GM23338 (cell line): ENCODE results near the gene PUM2. TPM values are rescaled to one million over a fixed set of nuclear protein-coding genes. Genes with fewer than 3 reads are reported as not detected.

Source experiments
- ATAC-seq: fragments of 200-7000 bp; cut with Tn5 transposase; 3 replicates; pipeline ENCODE4 v1.9.1; 2020
- DNase-seq: peaks from one replicate; pipeline ENCODE4 v3.0.0-alpha.2; 2015; ENCODE audit warnings: low spot score
- H2AFZ ChIP-seq: fragments of 200-600 bp; sonication (generic); 2 replicates; pipeline ENCODE4 v1.8.0; 2016; ENCODE audit warnings: antibody characterized with exemption, mild to moderate bottlenecking, moderate library complexity
- H3F3A ChIP-seq: fragments of 200-600 bp; sonication (generic); replicated peaks from 2 replicates; pipeline ENCODE4 v1.8.0; 2017; ENCODE audit warnings: antibody characterized with exemption, mixed run types, low read depth
- H3K27ac ChIP-seq: fragments of 200-600 bp; sonication (generic); 2 replicates; pipeline ENCODE4 v1.6.1; 2016; ENCODE audit warnings: low read depth
- H3K27me3 ChIP-seq: fragments of 200-600 bp; sonication (generic); 2 replicates; pipeline ENCODE4 v1.8.0; 2016; ENCODE audit warnings: mild to moderate bottlenecking, mixed run types, moderate library complexity; ENCODE audit not compliant: insufficient read depth
- H3K36me3 ChIP-seq: fragments of 200-600 bp; sonication (generic); 2 replicates; pipeline ENCODE4 v1.8.0; 2016; ENCODE audit warnings: mild to moderate bottlenecking; ENCODE audit not compliant: insufficient read depth
- H3K4me1 ChIP-seq: fragments of 200-600 bp; sonication (generic); 2 replicates; pipeline ENCODE4 v1.8.0; 2016; ENCODE audit warnings: mild to moderate bottlenecking, moderate library complexity; ENCODE audit not compliant: insufficient read depth
- H3K4me2 ChIP-seq: fragments of 200-600 bp; sonication (generic); 2 replicates; pipeline ENCODE4 v1.7.1; 2017; ENCODE audit warnings: mixed run types
- H3K4me3 ChIP-seq: fragments of 200-600 bp; sonication (generic); 2 replicates; pipeline ENCODE4 v1.6.1; 2016; ENCODE audit warnings: mixed run types
- H3K79me2 ChIP-seq: fragments of 200-600 bp; sonication (generic); replicated peaks from 2 replicates; pipeline ENCODE4 v1.8.0; 2017; ENCODE audit warnings: mild to moderate bottlenecking; ENCODE audit not compliant: insufficient read depth
- H3K9me2 ChIP-seq: fragments of 200-600 bp; sonication (generic); 2 replicates; pipeline ENCODE4 v1.8.0; 2017; ENCODE audit not compliant: insufficient read depth
- H4K20me1 ChIP-seq: fragments of 200-600 bp; sonication (generic); replicated peaks from 2 replicates; pipeline ENCODE4 v1.8.0; 2017; ENCODE audit warnings: mild to moderate bottlenecking; ENCODE audit not compliant: insufficient read depth
- H3K27ac Mint-ChIP-seq: 2 replicates; pipeline ENCODE4 v1.8.0; 2020; ENCODE audit warnings: inconsistent platforms, mild to moderate bottlenecking, moderate library complexity, mixed read lengths
- H3K27me3 Mint-ChIP-seq: 3 replicates; pipeline ENCODE4 v1.8.0; 2022; ENCODE audit warnings: low read depth, mild to moderate bottlenecking, moderate library complexity, mixed read lengths, inconsistent platforms; ENCODE audit not compliant: insufficient read depth, poor library complexity
- H3K36me3 Mint-ChIP-seq: 3 replicates; pipeline ENCODE4 v1.8.0; 2021; ENCODE audit warnings: low read depth, mild to moderate bottlenecking, inconsistent platforms, moderate library complexity, mixed read lengths
- H3K4me1 Mint-ChIP-seq: 3 replicates; pipeline ENCODE4 v1.8.0; 2020; ENCODE audit warnings: mild to moderate bottlenecking, inconsistent platforms, mixed read lengths
- H3K4me3 Mint-ChIP-seq: 3 replicates; pipeline ENCODE4 v1.8.0; 2021; ENCODE audit warnings: moderate library complexity, mild to moderate bottlenecking, inconsistent platforms, mixed read lengths
- H3K9me3 Mint-ChIP-seq: 3 replicates; pipeline ENCODE4 v1.8.0; 2020; ENCODE audit warnings: moderate library complexity, mild to moderate bottlenecking, inconsistent platforms, mixed read lengths
- CREB1 ChIP-seq: fragments of 250-450 bp; sonication (Bioruptor Pico); IDR thresholded peaks from 2 replicates; pipeline ENCODE4 v1.5.0; 2020; ENCODE audit warnings: low read depth, mild to moderate bottlenecking, moderate library complexity
- EZH2 ChIP-seq: fragments of 200-600 bp; sonication (generic); IDR thresholded peaks from one replicate; pipeline ENCODE4 v1.8.0; 2017; ENCODE audit warnings: antibody characterized with exemption, mild to moderate bottlenecking, low read depth; ENCODE audit not compliant: unreplicated experiment
- EZH2phosphoT487 ChIP-seq: fragments of 200-600 bp; sonication (generic); IDR thresholded peaks from one replicate; pipeline ENCODE4 v1.8.1; 2018; ENCODE audit warnings: antibody characterized with exemption; ENCODE audit not compliant: unreplicated experiment
- JUNB ChIP-seq: IDR thresholded peaks from one replicate; pipeline ENCODE4 v1.6.1; 2016; ENCODE audit warnings: antibody characterized with exemption; ENCODE audit not compliant: unreplicated experiment
- NANOG ChIP-seq: IDR thresholded peaks from 2 replicates; pipeline ENCODE4 v1.6.1; 2016; ENCODE audit warnings: antibody characterized with exemption, borderline replicate concordance
- POLR2AphosphoS5 ChIP-seq: IDR thresholded peaks from 2 replicates; pipeline ENCODE4 v1.6.1; 2016; ENCODE audit warnings: antibody characterized with exemption, low read depth
- STAT1 ChIP-seq: IDR thresholded peaks from one replicate; pipeline ENCODE4 v1.6.1; 2016; ENCODE audit warnings: antibody characterized with exemption; ENCODE audit not compliant: unreplicated experiment
- ZNF114 ChIP-seq: fragments of 250-450 bp; sonication (Bioruptor Pico); IDR thresholded peaks from 2 replicates; pipeline ENCODE4 v1.5.0; 2020; ENCODE audit warnings: mild to moderate bottlenecking, moderate library complexity
- ZNF331 ChIP-seq: fragments of 250-450 bp; sonication (Bioruptor Pico); IDR thresholded peaks from 2 replicates; pipeline ENCODE4 v1.5.0; 2020; ENCODE audit warnings: low read depth, mild to moderate bottlenecking, moderate library complexity
- polyA plus RNA-seq: library from polyadenylated mRNA; unstranded; fragments of >200 nt; fragmentation: Nextera tagmentation; extraction: Ambion mirVana; gene quantifications from 2 replicates; pipeline ENCODE4 v1.2.1, GENCODE V29; 2016
- total RNA-seq: library from RNA; depleted of rRNA; stranded (reverse); fragments of >200 nt; shearing (Covaris generic); gene quantifications from 2 replicates; pipeline ENCODE4 v1.2.3, GENCODE V29; 2014
- TF ChIP-seq, protein P1 (sequence below), 2 experiments: fragments of 200-600 bp in 1 of 2; sonication (generic) in 1 of 2; conservative IDR thresholded peaks; 2 replicates each; pipeline versions ENCODE4 v1.5.1 to v1.6.1; 2016 to 2017; ENCODE audit warnings: antibody characterized with exemption in 2 of 2, low read depth in 2 of 2, mild to moderate bottlenecking in 2 of 2, moderate library complexity in 1 of 2
- TF ChIP-seq, protein P2 (sequence below): fragments of 250-450 bp; sonication (Bioruptor Pico); IDR thresholded peaks from 2 replicates; pipeline ENCODE4 v1.5.0; 2020; ENCODE audit warnings: mild to moderate bottlenecking, moderate library complexity
- TF ChIP-seq, protein P3 (sequence below): IDR thresholded peaks from one replicate; pipeline ENCODE4 v1.6.1; 2018; ENCODE audit warnings: antibody characterized with exemption; ENCODE audit not compliant: unreplicated experiment
- TF ChIP-seq, protein P4 (sequence below): IDR thresholded peaks from 2 replicates; pipeline ENCODE4 v1.6.1; 2016; ENCODE audit warnings: antibody characterized with exemption

PUM2 gene
- total and polyA plus RNA-seq, 2 experiments from 2014 or later: 29.9 to 94.1 TPM

DNA sequence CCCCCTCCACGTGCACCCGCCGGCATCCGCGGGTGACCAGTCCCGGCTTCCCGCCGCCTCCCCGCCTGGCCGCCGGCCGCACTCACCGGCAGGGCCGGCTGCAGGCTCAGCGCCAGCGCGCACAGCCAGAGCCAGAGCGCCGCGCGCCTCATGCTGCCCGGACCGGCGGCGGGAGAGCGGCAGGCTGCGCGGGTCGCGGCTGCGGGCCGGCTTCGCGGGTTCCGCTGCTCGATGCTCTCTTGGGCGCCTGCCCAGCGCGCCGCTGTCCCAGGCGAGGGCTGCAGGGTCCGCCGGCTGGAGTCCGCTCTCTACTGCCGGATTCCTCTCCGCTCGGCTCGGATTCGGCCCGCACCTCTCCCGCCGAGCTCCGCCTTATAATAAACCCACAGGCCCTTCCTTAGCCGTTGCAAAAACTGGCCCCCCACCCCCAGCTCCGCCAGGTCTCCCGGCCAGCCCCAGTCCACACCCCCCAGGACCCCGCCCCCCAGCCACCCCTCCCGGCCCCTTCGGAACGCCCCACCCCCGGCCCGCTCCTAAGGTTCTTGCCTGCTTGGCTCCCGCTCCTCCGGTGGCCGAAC is 125.8 kb downstream of the PUM2 start, which contains the start of gene SDC1:
Gene SDC1, minus strand, starts transcription at position 415 of the 578 bp plus-strand sequence. Its CDS starts 263 bp downstream, at position 152.
- peaks cover 3% of the 10 kb centered on the region for H4K20me1 ChIP-seq

More for the DNA sequence above, 125.8 kb downstream of the PUM2 start, which contains the start of gene SDC1:
- Histone ChIP-seq H3K9me2 (no peaks in the 10 kb centered on the region), H3K79me2 (peaks cover 33% of the 10 kb centered on the region), H3K4me1 (peaks cover 21% of the 10 kb centered on the region), H2AFZ (peak within 1 kb of the TSS; percentile 94), H3K27ac (peak within 1 kb of the TSS; percentile 86), H3F3A (peaks cover 12% of the 10 kb centered on the region), H3K4me2 (peak within 1 kb of the TSS; percentile 94), H3K4me3 (peak within 1 kb of the TSS; percentile 85), H3K36me3 (no peaks in the 10 kb centered on the region), H3K27me3 (peaks cover 5% of the 10 kb centered on the region; the same call in 1 of the 2 replicates)
- H3K9me3 Mint-ChIP-seq: peaks cover 3% of the 10 kb centered on the region; the same call in 1 of the 3 replicates
- peak within 1 kb of the TSS; percentile 81 for H3K27ac Mint-ChIP-seq
- peaks cover 30% of the 10 kb centered on the region for H3K4me1 Mint-ChIP-seq
- H3K36me3 Mint-ChIP-seq: peaks cover 13% of the 10 kb centered on the region; the same call in 2 of the 3 replicates
- peak; percentile 31 for ATAC-seq
- H3K27me3 Mint-ChIP-seq: peaks cover 24% of the 10 kb centered on the region
- DNase-seq: peak; percentile 76
- H3K4me3 Mint-ChIP-seq: peak within 1 kb of the TSS; percentile 73
- TF ChIP-seq NANOG (no peak), ZNF114 (no peak), STAT1 (no peak), EZH2 (no peak), ZNF331 (no peak), POLR2AphosphoS5 (no peak), JUNB (no peak), CREB1 (no peak), EZH2phosphoT487 (no peak)
- TF ChIP-seq, protein P1, sequence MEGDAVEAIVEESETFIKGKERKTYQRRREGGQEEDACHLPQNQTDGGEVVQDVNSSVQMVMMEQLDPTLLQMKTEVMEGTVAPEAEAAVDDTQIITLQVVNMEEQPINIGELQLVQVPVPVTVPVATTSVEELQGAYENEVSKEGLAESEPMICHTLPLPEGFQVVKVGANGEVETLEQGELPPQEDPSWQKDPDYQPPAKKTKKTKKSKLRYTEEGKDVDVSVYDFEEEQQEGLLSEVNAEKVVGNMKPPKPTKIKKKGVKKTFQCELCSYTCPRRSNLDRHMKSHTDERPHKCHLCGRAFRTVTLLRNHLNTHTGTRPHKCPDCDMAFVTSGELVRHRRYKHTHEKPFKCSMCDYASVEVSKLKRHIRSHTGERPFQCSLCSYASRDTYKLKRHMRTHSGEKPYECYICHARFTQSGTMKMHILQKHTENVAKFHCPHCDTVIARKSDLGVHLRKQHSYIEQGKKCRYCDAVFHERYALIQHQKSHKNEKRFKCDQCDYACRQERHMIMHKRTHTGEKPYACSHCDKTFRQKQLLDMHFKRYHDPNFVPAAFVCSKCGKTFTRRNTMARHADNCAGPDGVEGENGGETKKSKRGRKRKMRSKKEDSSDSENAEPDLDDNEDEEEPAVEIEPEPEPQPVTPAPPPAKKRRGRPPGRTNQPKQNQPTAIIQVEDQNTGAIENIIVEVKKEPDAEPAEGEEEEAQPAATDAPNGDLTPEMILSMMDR (conservative IDR thresholded peaks at IDR 0.05; ENCODE audit: low read depth in 2 of 2): no peak
- TF ChIP-seq, protein P2, sequence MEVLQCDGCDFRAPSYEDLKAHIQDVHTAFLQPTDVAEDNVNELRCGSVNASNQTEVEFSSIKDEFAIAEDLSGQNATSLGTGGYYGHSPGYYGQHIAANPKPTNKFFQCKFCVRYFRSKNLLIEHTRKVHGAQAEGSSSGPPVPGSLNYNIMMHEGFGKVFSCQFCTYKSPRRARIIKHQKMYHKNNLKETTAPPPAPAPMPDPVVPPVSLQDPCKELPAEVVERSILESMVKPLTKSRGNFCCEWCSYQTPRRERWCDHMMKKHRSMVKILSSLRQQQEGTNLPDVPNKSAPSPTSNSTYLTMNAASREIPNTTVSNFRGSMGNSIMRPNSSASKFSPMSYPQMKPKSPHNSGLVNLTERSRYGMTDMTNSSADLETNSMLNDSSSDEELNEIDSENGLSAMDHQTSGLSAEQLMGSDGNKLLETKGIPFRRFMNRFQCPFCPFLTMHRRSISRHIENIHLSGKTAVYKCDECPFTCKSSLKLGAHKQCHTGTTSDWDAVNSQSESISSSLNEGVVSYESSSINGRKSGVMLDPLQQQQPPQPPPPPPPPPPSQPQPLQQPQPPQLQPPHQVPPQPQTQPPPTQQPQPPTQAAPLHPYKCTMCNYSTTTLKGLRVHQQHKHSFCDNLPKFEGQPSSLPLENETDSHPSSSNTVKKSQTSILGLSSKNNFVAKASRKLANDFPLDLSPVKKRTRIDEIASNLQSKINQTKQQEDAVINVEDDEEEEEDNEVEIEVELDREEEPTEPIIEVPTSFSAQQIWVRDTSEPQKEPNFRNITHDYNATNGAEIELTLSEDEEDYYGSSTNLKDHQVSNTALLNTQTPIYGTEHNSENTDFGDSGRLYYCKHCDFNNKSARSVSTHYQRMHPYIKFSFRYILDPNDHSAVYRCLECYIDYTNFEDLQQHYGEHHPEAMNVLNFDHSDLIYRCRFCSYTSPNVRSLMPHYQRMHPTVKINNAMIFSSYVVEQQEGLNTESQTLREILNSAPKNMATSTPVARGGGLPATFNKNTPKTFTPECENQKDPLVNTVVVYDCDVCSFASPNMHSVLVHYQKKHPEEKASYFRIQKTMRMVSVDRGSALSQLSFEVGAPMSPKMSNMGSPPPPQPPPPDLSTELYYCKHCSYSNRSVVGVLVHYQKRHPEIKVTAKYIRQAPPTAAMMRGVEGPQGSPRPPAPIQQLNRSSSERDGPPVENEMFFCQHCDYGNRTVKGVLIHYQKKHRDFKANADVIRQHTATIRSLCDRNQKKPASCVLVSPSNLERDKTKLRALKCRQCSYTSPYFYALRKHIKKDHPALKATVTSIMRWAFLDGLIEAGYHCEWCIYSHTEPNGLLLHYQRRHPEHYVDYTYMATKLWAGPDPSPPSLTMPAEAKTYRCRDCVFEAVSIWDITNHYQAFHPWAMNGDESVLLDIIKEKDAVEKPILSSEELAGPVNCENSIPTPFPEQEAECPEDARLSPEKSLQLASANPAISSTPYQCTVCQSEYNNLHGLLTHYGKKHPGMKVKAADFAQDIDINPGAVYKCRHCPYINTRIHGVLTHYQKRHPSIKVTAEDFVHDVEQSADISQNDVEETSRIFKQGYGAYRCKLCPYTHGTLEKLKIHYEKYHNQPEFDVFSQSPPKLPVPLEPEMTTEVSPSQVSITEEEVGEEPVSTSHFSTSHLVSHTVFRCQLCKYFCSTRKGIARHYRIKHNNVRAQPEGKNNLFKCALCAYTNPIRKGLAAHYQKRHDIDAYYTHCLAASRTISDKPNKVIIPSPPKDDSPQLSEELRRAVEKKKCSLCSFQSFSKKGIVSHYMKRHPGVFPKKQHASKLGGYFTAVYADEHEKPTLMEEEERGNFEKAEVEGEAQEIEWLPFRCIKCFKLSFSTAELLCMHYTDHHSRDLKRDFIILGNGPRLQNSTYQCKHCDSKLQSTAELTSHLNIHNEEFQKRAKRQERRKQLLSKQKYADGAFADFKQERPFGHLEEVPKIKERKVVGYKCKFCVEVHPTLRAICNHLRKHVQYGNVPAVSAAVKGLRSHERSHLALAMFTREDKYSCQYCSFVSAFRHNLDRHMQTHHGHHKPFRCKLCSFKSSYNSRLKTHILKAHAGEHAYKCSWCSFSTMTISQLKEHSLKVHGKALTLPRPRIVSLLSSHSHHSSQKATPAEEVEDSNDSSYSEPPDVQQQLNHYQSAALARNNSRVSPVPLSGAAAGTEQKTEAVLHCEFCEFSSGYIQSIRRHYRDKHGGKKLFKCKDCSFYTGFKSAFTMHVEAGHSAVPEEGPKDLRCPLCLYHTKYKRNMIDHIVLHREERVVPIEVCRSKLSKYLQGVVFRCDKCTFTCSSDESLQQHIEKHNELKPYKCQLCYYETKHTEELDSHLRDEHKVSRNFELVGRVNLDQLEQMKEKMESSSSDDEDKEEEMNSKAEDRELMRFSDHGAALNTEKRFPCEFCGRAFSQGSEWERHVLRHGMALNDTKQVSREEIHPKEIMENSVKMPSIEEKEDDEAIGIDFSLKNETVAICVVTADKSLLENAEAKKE (CRISPR knock-in tag): no peak
- TF ChIP-seq, protein P3, sequence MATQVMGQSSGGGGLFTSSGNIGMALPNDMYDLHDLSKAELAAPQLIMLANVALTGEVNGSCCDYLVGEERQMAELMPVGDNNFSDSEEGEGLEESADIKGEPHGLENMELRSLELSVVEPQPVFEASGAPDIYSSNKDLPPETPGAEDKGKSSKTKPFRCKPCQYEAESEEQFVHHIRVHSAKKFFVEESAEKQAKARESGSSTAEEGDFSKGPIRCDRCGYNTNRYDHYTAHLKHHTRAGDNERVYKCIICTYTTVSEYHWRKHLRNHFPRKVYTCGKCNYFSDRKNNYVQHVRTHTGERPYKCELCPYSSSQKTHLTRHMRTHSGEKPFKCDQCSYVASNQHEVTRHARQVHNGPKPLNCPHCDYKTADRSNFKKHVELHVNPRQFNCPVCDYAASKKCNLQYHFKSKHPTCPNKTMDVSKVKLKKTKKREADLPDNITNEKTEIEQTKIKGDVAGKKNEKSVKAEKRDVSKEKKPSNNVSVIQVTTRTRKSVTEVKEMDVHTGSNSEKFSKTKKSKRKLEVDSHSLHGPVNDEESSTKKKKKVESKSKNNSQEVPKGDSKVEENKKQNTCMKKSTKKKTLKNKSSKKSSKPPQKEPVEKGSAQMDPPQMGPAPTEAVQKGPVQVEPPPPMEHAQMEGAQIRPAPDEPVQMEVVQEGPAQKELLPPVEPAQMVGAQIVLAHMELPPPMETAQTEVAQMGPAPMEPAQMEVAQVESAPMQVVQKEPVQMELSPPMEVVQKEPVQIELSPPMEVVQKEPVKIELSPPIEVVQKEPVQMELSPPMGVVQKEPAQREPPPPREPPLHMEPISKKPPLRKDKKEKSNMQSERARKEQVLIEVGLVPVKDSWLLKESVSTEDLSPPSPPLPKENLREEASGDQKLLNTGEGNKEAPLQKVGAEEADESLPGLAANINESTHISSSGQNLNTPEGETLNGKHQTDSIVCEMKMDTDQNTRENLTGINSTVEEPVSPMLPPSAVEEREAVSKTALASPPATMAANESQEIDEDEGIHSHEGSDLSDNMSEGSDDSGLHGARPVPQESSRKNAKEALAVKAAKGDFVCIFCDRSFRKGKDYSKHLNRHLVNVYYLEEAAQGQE: no peak
- TF ChIP-seq, protein P4, sequence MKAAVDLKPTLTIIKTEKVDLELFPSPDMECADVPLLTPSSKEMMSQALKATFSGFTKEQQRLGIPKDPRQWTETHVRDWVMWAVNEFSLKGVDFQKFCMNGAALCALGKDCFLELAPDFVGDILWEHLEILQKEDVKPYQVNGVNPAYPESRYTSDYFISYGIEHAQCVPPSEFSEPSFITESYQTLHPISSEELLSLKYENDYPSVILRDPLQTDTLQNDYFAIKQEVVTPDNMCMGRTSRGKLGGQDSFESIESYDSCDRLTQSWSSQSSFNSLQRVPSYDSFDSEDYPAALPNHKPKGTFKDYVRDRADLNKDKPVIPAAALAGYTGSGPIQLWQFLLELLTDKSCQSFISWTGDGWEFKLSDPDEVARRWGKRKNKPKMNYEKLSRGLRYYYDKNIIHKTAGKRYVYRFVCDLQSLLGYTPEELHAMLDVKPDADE: no peak
